ENCODE measurements around the gene BCL10. TPM values are rescaled to one million over a fixed set of nuclear protein-coding genes. Genes with fewer than 3 reads are reported as not detected.

BCL10 gene
- total RNA-seq, 1 experiment from 2014 or later: 26.1 TPM

DNA sequence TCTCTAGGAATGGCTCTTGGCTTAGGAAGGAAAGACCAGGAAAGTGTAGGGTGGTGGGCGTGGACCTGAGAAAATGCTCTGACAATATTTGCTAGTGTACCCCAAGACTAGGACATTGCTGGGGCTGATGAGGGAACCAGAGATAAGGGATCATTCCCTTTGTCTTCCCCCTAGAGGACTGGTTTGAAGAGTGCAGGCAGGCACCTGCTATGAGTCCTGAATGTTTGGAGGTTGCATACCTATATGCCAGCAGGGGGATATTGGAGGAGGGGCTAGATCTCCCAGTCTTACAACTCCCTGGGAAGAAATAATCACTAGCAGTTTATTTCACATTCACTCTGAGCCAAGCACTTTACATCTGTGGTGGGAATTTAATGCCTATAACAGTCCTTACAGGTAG lies 6.0 kb upstream of the BCL10 start:
- Histone ChIP-seq H3K79me1 (ENCODE audit: insufficient read depth, low read depth, low read length, poor library complexity, severe bottlenecking) (no peaks in the 10 kb centered on the region), H2BK12ac (ENCODE audit: insufficient read length, low read depth, low read length) (no peak overlapping the region), H3K4ac (ENCODE audit: low read depth, low read length) (no peak overlapping the region), H4K91ac (ENCODE audit: insufficient read length, low read depth, low read length) (no peak overlapping the region), H3T11ph (ENCODE audit: low read length) (no peak overlapping the region), H3K23ac (ENCODE audit: insufficient read length, low read depth, low read length) (no peak overlapping the region), H2AK5ac (ENCODE audit: insufficient read length, low read length) (no peak overlapping the region), H3K79me2 (ENCODE audit: insufficient read depth, low read length) (no peaks in the 10 kb centered on the region), H3K4me2 (ENCODE audit: insufficient read depth, insufficient read length, low read length) (no peak overlapping the region), H2BK20ac (ENCODE audit: low read depth, low read length, poor library complexity, severe bottlenecking) (no peak overlapping the region), H2AFZ (ENCODE audit: low read length) (no peak overlapping the region), H4K8ac (replicated peaks; ENCODE audit: insufficient read length, low read depth, low read length) (no peak overlapping the region), H3K27me3 (ENCODE audit: insufficient read depth, low read length) (no peaks in the 10 kb centered on the region), H3K4me1 (ENCODE audit: insufficient read depth, low read length) (no peaks in the 10 kb centered on the region), H2BK120ac (ENCODE audit: low read depth, low read length, poor library complexity, severe bottlenecking) (no peak overlapping the region), H3K27ac (ENCODE audit: insufficient read length, low read depth, low read length) (no peak overlapping the region), H3K23me2 (ENCODE audit: insufficient read length, low read depth, low read length, poor library complexity, severe bottlenecking) (no peaks in the 10 kb centered on the region), H3K18ac (ENCODE audit: insufficient read length, low read depth, low read length) (no peak overlapping the region), H3K9me3 (ENCODE audit: control insufficient read depth, low read depth, low read length) (no peaks in the 10 kb centered on the region), H3K56ac (ENCODE audit: insufficient read length, low read depth, low read length) (no peak overlapping the region), H4K20me1 (ENCODE audit: control insufficient read depth, insufficient read depth, insufficient read length) (no peaks in the 10 kb centered on the region), H3K9ac (ENCODE audit: extremely low read depth, insufficient read length, low read length) (no peak overlapping the region), H2BK5ac (ENCODE audit: insufficient read length, low read length) (no peak overlapping the region), H2BK15ac (ENCODE audit: low read depth, low read length) (no peak overlapping the region), H3K14ac (ENCODE audit: insufficient read depth, low read length) (no peak overlapping the region), H4K5ac (ENCODE audit: insufficient read length, low read depth, low read length) (no peak overlapping the region)
- Mint-ChIP-seq H3K27me3 (ENCODE audit: low read depth) (no peaks in the 10 kb centered on the region), H3K4me1 (peaks cover 23 to 28% of the 10 kb centered on the region in 2 experiments), H3K4me3 (peak overlapping the region in 1 of 2 experiments; percentile 15; a peak in 1 of 5 replicates), H3K9me3 (no peaks in the 10 kb centered on the region), H3K36me3 (ENCODE audit: insufficient read depth in 1 of 3, low read depth in 3 of 3) (no peaks in the 10 kb centered on the region), H3K27ac (peak overlapping the region in 1 of 3 experiments; percentile 78; a peak in 2 of 7 replicates)
- DNase-seq: peak; percentile 68
- TF ChIP-seq, protein P1, sequence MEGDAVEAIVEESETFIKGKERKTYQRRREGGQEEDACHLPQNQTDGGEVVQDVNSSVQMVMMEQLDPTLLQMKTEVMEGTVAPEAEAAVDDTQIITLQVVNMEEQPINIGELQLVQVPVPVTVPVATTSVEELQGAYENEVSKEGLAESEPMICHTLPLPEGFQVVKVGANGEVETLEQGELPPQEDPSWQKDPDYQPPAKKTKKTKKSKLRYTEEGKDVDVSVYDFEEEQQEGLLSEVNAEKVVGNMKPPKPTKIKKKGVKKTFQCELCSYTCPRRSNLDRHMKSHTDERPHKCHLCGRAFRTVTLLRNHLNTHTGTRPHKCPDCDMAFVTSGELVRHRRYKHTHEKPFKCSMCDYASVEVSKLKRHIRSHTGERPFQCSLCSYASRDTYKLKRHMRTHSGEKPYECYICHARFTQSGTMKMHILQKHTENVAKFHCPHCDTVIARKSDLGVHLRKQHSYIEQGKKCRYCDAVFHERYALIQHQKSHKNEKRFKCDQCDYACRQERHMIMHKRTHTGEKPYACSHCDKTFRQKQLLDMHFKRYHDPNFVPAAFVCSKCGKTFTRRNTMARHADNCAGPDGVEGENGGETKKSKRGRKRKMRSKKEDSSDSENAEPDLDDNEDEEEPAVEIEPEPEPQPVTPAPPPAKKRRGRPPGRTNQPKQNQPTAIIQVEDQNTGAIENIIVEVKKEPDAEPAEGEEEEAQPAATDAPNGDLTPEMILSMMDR (conservative IDR thresholded peaks at IDR 0.05): peak; percentile 71
- no CpG with 5 or more reads among the region's 1 CpG for WGBS (ENCODE audit: extremely low coverage, insufficient read length, low lambda C conversion rate)

Data from H9 (cell line).